Subcutaneous preadipocyte (primary cell): ENCODE measurements around the gene PCGF5. TPM values are rescaled to one million over a fixed set of nuclear protein-coding genes. Genes with fewer than 3 reads are reported as not detected.

ENCODE experiments used
- total RNA-seq: library from RNA; depleted of rRNA; stranded (reverse); fragments of >200 nt; gene quantifications from 2 replicates; pipeline ENCODE4 v1.2.3, GENCODE V29; 2012

PCGF5 gene
- total RNA-seq = 23.1 and 23.3 TPM in 2 replicates

GRCh38 chr10:91220194-91220953, at the start of gene PCGF5:
Gene PCGF5 (plus strand): TSS chr10:91220663. CDS start chr10:91222872, 2,209 bp downstream.

Other genes starting within 250 kb of the PCGF5 start
- gene HECTD2, start 189.7 kb downstream of the PCGF5 start, total RNA-seq = 6.3 and 7.0 TPM in 2 replicates